PC-3 (cell line): Measurements from ENCODE around the gene TMEM184B. TPM values are rescaled to one million over a fixed set of nuclear protein-coding genes. Genes with fewer than 3 reads are reported as not detected.
"Not testable (repeated sequence)": the region's sequence is repeated elsewhere in the genome, so short reads cannot be mapped to it uniquely, and the experiment has no call there.

Source experiments
- ATAC-seq: fragments of 200-7000 bp; cut with Tn5 transposase; 2 replicates; pipeline ENCODE4 v1.9.1; 2020; ENCODE audit warnings: mild to moderate bottlenecking, moderate library complexity
- BruUV-seq: library from RNA; stranded (reverse); fragments of 400-500 nt; replicated peaks from 2 replicates; lab custom pipeline; 2021; lab: Mats Ljungman, UMichigan
- CTCF ChIA-PET: fragments of 300-600 bp; sonication (Branson Sonifier 250); formaldehyde crosslinking; loops from one replicate; lab custom pipeline; 2022; ENCODE audit warnings: antibody characterized with exemption; lab: Charles Lee
- POLR2A ChIA-PET: fragments of 300-600 bp; sonication (Branson Sonifier 250); formaldehyde crosslinking; loops from one replicate; lab custom pipeline; 2022; ENCODE audit warnings: antibody characterized with exemption; ENCODE audit not compliant: unreplicated experiment; lab: Charles Lee
- DNase-seq: peaks from one replicate; pipeline ENCODE4 v3.0.0-alpha.2; 2015
- H2AFZ ChIP-seq: fragments of 300-600 bp; sonication (generic); 2 replicates; pipeline ENCODE4 v1.6.0; 2016; ENCODE audit warnings: antibody characterized with exemption, low read length
- H3F3A ChIP-seq: fragments of 300-600 bp; sonication (generic); one replicate; pipeline ENCODE4 v1.6.0; 2017; ENCODE audit warnings: antibody characterized with exemption, low read length, control low read depth, mild to moderate bottlenecking; ENCODE audit not compliant: unreplicated experiment
- H3K27ac ChIP-seq: fragments of 300-600 bp; sonication (generic); 2 replicates; pipeline ENCODE4 v1.5.1; 2016; ENCODE audit warnings: mild to moderate bottlenecking, low read length
- H3K27me3 ChIP-seq: fragments of 300-600 bp; sonication (generic); 2 replicates; pipeline ENCODE4 v1.6.1; 2016; ENCODE audit warnings: low read length, mixed read lengths
- H3K36me3 ChIP-seq: fragments of 300-600 bp; sonication (generic); 2 replicates; pipeline ENCODE4 v1.6.1; 2016; ENCODE audit warnings: low read depth, mixed run types, low read length, mixed read lengths
- H3K4me1 ChIP-seq: fragments of 300-600 bp; sonication (generic); 2 replicates; pipeline ENCODE4 v1.5.1; 2016; ENCODE audit warnings: low read length; ENCODE audit not compliant: insufficient read depth
- H3K4me2 ChIP-seq: fragments of 300-600 bp; sonication (generic); 2 replicates; pipeline ENCODE4 v1.6.0; 2016; ENCODE audit warnings: low read length
- H3K4me3 ChIP-seq: fragments of 300-600 bp; sonication (generic); 2 replicates; pipeline ENCODE4 v1.5.1; 2016; ENCODE audit warnings: mild to moderate bottlenecking, low read length, mixed read lengths
- H3K79me2 ChIP-seq: fragments of 300-600 bp; sonication (generic); 2 replicates; pipeline ENCODE4 v1.6.1; 2017; ENCODE audit warnings: low read length, mixed read lengths
- H3K9ac ChIP-seq: fragments of 300-600 bp; sonication (generic); 2 replicates; pipeline ENCODE4 v1.6.0; 2016; ENCODE audit warnings: mild to moderate bottlenecking, low read length
- H3K9me2 ChIP-seq: fragments of 300-600 bp; sonication (generic); replicated peaks from 2 replicates; pipeline ENCODE4 v1.6.1; 2016; ENCODE audit warnings: mixed run types, low read length, mixed read lengths
- H3K9me3 ChIP-seq: fragments of 300-600 bp; sonication (generic); 2 replicates; pipeline ENCODE4 v1.6.1; 2016; ENCODE audit warnings: low read length, mixed read lengths
- H4K20me1 ChIP-seq: fragments of 300-600 bp; sonication (generic); 2 replicates; pipeline ENCODE4 v1.6.1; 2016; ENCODE audit warnings: low read length, mixed read lengths
- CTCF ChIP-seq: fragments of 300-600 bp; sonication (generic); conservative IDR thresholded peaks from 2 replicates; pipeline ENCODE4 v1.5.1; 2017; ENCODE audit warnings: antibody characterized with exemption, low read depth, mild to moderate bottlenecking, low read length
- EZH2 ChIP-seq: fragments of 300-600 bp; sonication (generic); IDR thresholded peaks from one replicate; pipeline ENCODE4 v1.6.1; 2017; ENCODE audit warnings: antibody characterized with exemption, mild to moderate bottlenecking, low read length; ENCODE audit not compliant: unreplicated experiment
- EZH2phosphoT487 ChIP-seq: fragments of 300-600 bp; sonication (generic); IDR thresholded peaks from 2 replicates; pipeline ENCODE4 v1.6.1; 2018; ENCODE audit warnings: mild to moderate bottlenecking, antibody characterized with exemption, low read length, borderline replicate concordance
- intact Hi-C: fragments of 100-400 bp; cut with micrococcal nuclease; formaldehyde crosslinking; loops from 2 replicates; pipeline ENCODE4 v1.9.0; 2023
- total RNA-seq: library from RNA; depleted of rRNA; stranded (reverse); fragments of >200 nt; gene quantifications from 2 replicates; pipeline ENCODE4 v1.2.3, GENCODE V29; 2014

The TMEM184B gene
- total RNA-seq, 1 experiment from 2014 or later = 37.5 TPM

DNA sequence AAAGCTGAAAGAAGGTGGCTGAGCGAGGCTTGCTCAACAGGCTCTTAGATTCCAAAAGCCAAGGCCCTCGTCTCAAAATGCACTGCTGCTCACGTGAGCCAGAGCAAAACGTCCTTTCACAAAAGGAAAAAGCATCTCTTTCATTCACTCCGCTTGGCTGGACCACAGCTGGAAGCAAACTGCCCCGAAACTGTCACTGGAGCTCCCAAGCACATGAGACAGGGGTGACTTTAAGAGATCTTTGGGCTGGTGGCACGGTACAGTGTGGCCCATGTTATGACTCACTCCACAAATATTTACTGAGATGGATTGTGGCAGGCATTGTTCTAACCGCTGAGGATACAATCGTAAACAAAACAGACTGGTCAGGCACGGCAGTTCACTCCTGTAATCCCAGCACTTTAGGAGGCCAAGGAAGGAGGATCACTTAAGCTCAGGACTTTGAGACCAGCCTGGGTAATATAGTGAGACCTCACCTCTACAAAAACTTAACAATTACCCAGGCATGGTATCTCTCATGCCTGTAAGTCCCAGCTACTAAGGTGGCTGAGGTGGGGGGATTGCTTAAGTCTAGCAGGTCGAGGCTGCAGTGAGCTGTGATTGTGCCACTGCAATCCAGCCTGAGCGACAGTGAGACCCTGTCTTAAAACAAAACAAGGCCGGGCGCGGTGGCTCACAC lies 94.7 kb downstream of the TMEM184B start:
- peak; percentile 87 for DNase-seq
- POLR2A ChIA-PET = no interaction called here
- Histone ChIP-seq H3K9ac (peak overlapping the region; percentile 55), H3K27ac (peak overlapping the region; percentile 97), H3F3A (peaks cover 7% of the 10 kb centered on the region), H3K36me3 (no peaks in the 10 kb centered on the region), H3K79me2 (no peaks in the 10 kb centered on the region), H3K4me1 (peaks cover 50% of the 10 kb centered on the region), H3K27me3 (no peaks in the 10 kb centered on the region), H4K20me1 (no peaks in the 10 kb centered on the region), H2AFZ (peak overlapping the region; percentile 48; the same call in 1 of the 2 replicates), H3K4me3 (peak overlapping the region; percentile 50; the same call in 1 of the 2 replicates), H3K9me2 (no peaks in the 10 kb centered on the region), H3K9me3 (no peaks in the 10 kb centered on the region), H3K4me2 (peak overlapping the region; percentile 73)
- BruUV-seq = no TSS peak
- peak; percentile 65 for ATAC-seq
- TF ChIP-seq EZH2 (no peak), EZH2phosphoT487 (no peak), CTCF (no peak)
- CTCF ChIA-PET = interaction anchor here (0.6 kb wide), 1 partner anchor 59 kb away, joined by 3 read pairs; no protein-coding TSS in a partner anchor
- intact Hi-C loops = no loop called here

DNA sequence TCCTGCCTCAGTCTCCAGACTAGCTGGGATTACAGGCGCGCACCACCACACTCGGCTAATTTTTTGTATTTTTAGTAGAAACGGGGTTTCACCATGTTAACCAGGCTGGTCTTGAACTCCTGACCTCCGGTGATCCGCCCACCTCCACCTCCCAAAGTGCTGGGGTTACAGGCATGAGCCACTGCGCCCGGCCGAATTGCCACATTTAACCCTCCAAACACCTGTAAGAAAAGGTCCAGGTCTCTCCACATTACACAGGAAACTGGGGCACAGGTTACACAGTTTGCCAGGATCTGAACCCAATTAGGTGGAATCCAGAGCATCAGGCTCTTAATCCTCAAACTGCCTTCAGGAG lies 95.3 kb downstream of the TMEM184B start:
- BruUV-seq, H3F3A ChIP-seq, H3K9me2 ChIP-seq, intact Hi-C loops, H3K27me3 ChIP-seq, POLR2A ChIA-PET, H4K20me1 ChIP-seq, H3K79me2 ChIP-seq, H3K9me3 ChIP-seq, ATAC-seq, DNase-seq, H3K36me3 ChIP-seq: not testable (repeated sequence)
- H3K4me1 ChIP-seq = peaks cover 53% of the 10 kb centered on the region
- H3K27ac ChIP-seq = peak overlapping the region; percentile 97
- peak overlapping the region; percentile 55 for H3K9ac ChIP-seq
- H2AFZ ChIP-seq = peak overlapping the region; percentile 48; the same call in 1 of the 2 replicates
- peak overlapping the region; percentile 73 for H3K4me2 ChIP-seq
- CTCF ChIA-PET = interaction anchor here (0.6 kb wide), 1 partner anchor 59 kb away, joined by 3 read pairs; no protein-coding TSS in a partner anchor
- peak overlapping the region; percentile 50; the same call in 1 of the 2 replicates for H3K4me3 ChIP-seq

DNA sequence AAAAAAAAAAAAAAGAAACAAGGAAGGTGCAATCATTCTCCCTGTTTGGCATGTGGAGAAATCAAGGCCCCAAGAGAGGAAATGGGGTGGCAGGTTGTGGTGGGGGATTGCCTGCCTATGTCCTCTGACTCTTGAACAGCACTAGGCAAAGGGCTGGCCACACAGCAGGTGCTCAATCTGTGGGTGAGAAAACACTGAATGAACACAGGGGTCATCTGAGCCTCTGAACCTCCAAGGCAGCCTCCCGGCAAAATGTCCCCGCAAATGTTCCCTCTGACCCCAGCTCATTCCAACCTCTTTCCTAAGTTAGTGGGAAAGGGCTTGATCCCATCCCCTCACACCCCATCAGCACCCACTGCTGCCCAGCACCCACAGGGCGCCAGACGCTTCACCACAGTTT lies 95.8 kb downstream of the TMEM184B start:
- ChIA-PET CTCF (interaction anchor here (0.6 kb wide), 1 partner anchor 60 kb away, joined by 3 read pairs; no protein-coding TSS in a partner anchor), POLR2A (no interaction called here)
- H3K9ac ChIP-seq = no peak overlapping the region
- no peaks in the 10 kb centered on the region for H3K9me2 ChIP-seq
- H4K20me1 ChIP-seq = no peaks in the 10 kb centered on the region
- intact Hi-C loops = no loop called here
- TF ChIP-seq EZH2phosphoT487 (no peak), EZH2 (no peak), CTCF (no peak)
- ATAC-seq = no peak
- no peaks in the 10 kb centered on the region for H3K9me3 ChIP-seq
- H3K36me3 ChIP-seq = no peaks in the 10 kb centered on the region
- peaks cover 51% of the 10 kb centered on the region for H3K4me1 ChIP-seq
- peak overlapping the region; percentile 97; the same call in 1 of the 2 replicates for H3K27ac ChIP-seq
- DNase-seq = no peak
- no TSS peak for BruUV-seq
- no peaks in the 10 kb centered on the region for H3K27me3 ChIP-seq
- no peak overlapping the region for H3K4me3 ChIP-seq
- no peak overlapping the region for H2AFZ ChIP-seq
- H3K4me2 ChIP-seq = no peak overlapping the region; the same call in 1 of the 2 replicates
- no peaks in the 10 kb centered on the region for H3K79me2 ChIP-seq
- peaks cover 7% of the 10 kb centered on the region for H3F3A ChIP-seq
